HG02943 (cell line): ENCODE results near the gene DPM2.

Experiments used
- ATAC-seq: cut with Tn5 transposase; IDR thresholded peaks from one replicate; pipeline ENCODE4 v1.9.1; 2021; ENCODE audit warnings: mild to moderate bottlenecking, low read depth, moderate library complexity; ENCODE audit not compliant: unreplicated experiment

DPM2 gene

GRCh38 chr9:127973169-127974000 lies 35.7 kb upstream of the DPM2 start:
- no peak for ATAC-seq

GRCh38 chr9:127972236-127972871 lies 34.7 kb upstream of the DPM2 start:
- no peak for ATAC-seq

GRCh38 chr9:127971357-127972235 lies 33.9 kb upstream of the DPM2 start:
- no peak for ATAC-seq

- ATAC-seq, result peak; percentile 69
Observed at GRCh38 chr9:127970401-127971313, 33.0 kb upstream of the DPM2 start.

- ATAC-seq, result no peak
Observed at GRCh38 chr9:127968700-127969383, 31.2 kb upstream of the DPM2 start.

GRCh38 chr9:127968042-127968441 lies 30.4 kb upstream of the DPM2 start:
- no peak for ATAC-seq

GRCh38 chr9:127967151-127967809 lies 29.6 kb upstream of the DPM2 start:
- no peak for ATAC-seq

GRCh38 chr9:127966416-127967150 lies 28.9 kb upstream of the DPM2 start:
- no peak for ATAC-seq

- ATAC-seq, result no peak
Observed at GRCh38 chr9:127965953-127966352, 28.3 kb upstream of the DPM2 start.

GRCh38 chr9:127963359-127964064 lies 25.9 kb upstream of the DPM2 start:
- no peak for ATAC-seq

GRCh38 chr9:127963041-127963358 lies 25.3 kb upstream of the DPM2 start:
- no peak for ATAC-seq

- no peak for ATAC-seq
Observed at GRCh38 chr9:127962278-127962677, 24.6 kb upstream of the DPM2 start.

- ATAC-seq, result no peak
Observed at GRCh38 chr9:127961613-127962155, 24.0 kb upstream of the DPM2 start.

- no peak for ATAC-seq
Observed at GRCh38 chr9:127961155-127961490, 23.5 kb upstream of the DPM2 start.

GRCh38 chr9:127960410-127961154 lies 22.9 kb upstream of the DPM2 start:
- no peak for ATAC-seq

- ATAC-seq, result no peak
Observed at GRCh38 chr9:127959841-127960409, 22.3 kb upstream of the DPM2 start.

- no peak for ATAC-seq
Observed at GRCh38 chr9:127959398-127959797, 21.7 kb upstream of the DPM2 start.
